Ureter (tissue), 1 donor: Measurements from ENCODE around the gene TRMT2A. TPM values are rescaled to one million over a fixed set of nuclear protein-coding genes. Genes with fewer than 3 reads are reported as not detected.

Source experiments
- DNase-seq: peaks from one replicate; pipeline ENCODE4 v3.0.0-alpha.2; 2020; ENCODE audit warnings: low spot score
- total RNA-seq: library from RNA; stranded (reverse); gene quantifications from one replicate; pipeline ENCODE4 v1.2.4, GENCODE V29; 2023
- donor health status: DM: yes; HTN: yes; CAD: no.

Gene TRMT2A
- total RNA-seq, 1 donor from 2014 or later, result 81.8 TPM

DNA sequence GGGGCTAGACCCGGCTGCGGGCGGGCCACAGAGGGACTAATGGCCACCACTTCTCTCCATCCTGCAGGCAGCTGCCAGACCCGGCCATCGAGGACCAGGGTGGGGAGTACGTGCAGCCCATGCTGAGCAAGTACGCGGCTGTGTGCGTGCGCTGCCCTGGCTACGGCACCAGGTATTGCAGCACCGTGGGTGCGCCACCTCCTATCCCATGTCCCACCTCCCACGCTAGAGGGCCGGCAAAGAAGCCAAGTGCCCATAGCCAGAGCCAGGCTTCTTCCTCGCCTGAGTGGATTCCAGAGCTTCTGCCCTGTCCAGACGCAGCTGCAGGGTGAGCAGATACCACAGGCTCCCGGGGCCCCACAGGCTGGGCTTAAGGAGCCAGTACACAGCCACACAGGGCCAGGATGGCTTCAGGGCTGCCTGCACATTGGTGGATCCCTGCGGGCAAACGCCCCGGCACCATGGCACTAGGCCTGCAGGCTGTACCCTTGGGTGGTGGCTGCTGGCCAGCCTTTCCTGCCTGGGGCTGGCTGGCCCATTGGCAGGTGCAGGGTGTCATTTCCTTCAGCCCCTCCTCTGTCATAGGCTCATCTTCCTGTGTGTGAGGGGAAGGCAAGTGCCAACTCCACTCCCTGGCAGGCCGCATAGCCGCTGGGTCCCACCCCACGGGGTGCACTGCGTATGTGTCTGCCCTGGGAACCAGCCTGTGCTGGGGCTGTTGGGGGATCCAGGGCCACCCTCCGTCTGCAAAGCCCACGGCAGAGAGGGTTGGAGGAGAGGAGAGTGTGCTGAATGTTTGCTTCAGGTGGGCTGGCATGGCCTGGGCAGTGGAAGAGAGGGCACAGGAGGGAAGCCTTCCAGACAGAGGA is 53.5 kb downstream of the TRMT2A start:
- DNase-seq, result no peak

- no peak for DNase-seq
These were observed 54.3 kb downstream of the TRMT2A start for GRCh38 chr22:20062766-20063083.

DNA sequence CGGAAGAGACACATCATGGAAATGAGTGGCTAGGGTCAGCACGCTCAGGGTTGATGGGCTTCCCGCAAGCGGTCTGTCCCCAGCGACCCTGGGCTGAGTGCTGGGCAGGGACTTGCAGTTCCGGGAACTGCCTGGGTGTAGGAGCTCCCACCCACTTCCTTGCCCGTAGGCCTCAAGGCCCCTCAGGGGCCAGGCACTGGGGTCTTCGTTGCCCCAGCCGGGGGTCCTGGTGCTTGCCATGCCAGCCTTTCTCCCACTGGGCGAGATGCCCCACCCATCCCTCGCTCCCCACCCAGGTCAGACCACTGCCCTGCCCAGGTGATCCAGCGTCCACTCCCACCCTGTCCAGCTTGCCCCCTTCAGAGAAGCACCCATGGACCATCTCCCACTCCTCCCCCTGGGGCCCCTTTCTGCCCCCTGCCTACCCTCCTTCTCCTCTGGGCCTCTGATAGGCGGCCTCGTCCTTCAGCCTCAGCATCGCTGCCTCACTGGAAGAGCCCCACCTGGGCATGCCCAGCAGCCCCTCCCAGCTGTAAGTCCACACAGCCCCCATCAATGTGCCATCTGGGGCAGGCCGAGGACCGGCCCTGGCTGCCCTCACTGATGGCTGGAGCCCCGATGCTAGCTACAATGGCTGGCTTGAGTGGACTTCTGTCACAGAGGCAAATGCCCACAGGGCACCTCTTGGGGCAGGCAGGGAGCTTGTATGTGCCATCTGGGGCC is 54.8 kb downstream of the TRMT2A start:
- no peak for DNase-seq

Other genes with a start within 250 kb of the TRMT2A start
- gene COMT, start 175.5 kb downstream of the TRMT2A start, total RNA-seq, result 202 TPM
- gene TXNRD2, start 175.4 kb downstream of the TRMT2A start, total RNA-seq, result 41.6 TPM
- gene ARVCF, start 100.4 kb downstream of the TRMT2A start, total RNA-seq, result 11.5 TPM
- gene TANGO2, start 96.1 kb downstream of the TRMT2A start, total RNA-seq, result 28.8 TPM
- 49.0 TPM for gene DGCR8, start 37.0 kb downstream of the TRMT2A start, total RNA-seq
- gene RANBP1, start 1.1 kb downstream of the TRMT2A start, total RNA-seq, result 106 TPM
- 64.2 TPM for gene ZDHHC8, start 14.6 kb upstream of the TRMT2A start, total RNA-seq
- gene CCDC188, start 33.8 kb upstream of the TRMT2A start, total RNA-seq, result 2.6 TPM
- 1.3 TPM for gene RTN4R, start 151.1 kb upstream of the TRMT2A start, total RNA-seq
- gene DGCR6L, start 202.8 kb upstream of the TRMT2A start, total RNA-seq, result 31.4 TPM